HG02798 (cell line): ENCODE measurements around the gene KCNA3.
"Not testable (repeated sequence)": the region's sequence is repeated elsewhere in the genome, so short reads cannot be mapped to it uniquely, and the experiment has no call there.

Experiments
- ATAC-seq: cut with Tn5 transposase; IDR thresholded peaks from one replicate; pipeline ENCODE4 v1.9.1; 2021; ENCODE audit warnings: mild to moderate bottlenecking; ENCODE audit not compliant: unreplicated experiment, poor library complexity

The KCNA3 gene

DNA sequence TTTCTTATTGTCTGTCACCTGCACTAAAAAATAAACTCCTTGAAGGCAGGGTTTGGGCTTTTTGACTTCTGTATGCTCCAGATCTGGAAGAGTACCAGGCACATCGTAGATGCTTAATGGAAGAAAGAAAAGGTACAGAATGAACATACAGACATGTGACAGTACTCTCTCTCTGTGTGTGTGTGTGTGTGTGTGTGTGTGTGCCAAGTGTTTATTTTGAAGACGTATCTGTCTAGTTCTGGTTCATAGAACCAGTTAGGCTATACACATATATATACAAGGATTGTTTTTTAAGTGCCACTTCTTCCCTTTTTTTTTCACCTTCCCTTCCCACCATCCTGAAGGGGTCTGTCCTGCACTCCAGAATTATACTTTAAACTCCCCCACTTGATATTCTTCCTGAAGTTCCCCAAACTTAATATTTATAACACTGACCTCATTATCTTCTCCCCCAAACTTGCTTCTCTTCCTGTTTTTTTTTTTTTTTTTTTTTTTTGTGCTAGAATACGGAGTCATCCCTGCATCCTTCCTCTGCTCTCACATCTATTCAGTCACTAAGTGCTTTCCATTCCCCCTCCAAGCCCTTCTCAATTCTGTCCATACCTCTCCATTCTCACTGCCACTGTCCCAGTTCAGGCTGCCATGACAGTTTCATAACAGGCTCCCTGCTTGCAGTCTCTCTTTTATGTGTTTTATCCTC is 5.4 kb upstream of the KCNA3 start:
- no peak for ATAC-seq

GRCh38 chr1:110677526-110677925 is 2.8 kb upstream of the KCNA3 start:
- no peak for ATAC-seq

GRCh38 chr1:110676970-110677369 is 2.2 kb upstream of the KCNA3 start:
- no peak for ATAC-seq

- ATAC-seq, result no peak
Observed at GRCh38 chr1:110675060-110675791, 486 bp upstream of the KCNA3 start.

GRCh38 chr1:110673805-110674336 is 869 bp downstream of the KCNA3 start:
- no peak for ATAC-seq

DNA sequence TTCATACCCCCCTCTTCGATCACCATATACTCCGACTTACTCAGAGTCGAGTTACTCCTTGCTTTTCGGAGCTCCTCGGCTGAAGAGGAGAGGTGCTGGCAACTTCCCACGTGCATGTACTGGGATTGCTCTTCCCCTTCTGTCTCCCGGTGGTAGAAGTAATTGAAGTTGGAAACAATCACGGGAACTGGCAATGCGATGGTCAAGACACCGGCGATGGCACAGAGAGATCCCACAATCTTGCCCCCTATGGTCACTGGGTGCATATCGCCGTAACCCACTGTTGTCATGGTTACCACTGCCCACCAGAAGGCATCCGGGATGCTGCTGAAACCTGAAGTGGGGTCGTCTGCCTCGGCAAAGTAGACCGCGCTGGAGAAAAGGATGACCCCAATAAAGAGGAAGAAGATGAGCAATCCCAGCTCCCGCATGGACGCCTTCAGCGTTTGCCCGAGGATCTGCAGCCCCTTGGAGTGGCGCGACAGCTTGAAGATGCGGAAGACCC is 1.5 kb downstream of the KCNA3 start:
- ATAC-seq, result no peak

DNA sequence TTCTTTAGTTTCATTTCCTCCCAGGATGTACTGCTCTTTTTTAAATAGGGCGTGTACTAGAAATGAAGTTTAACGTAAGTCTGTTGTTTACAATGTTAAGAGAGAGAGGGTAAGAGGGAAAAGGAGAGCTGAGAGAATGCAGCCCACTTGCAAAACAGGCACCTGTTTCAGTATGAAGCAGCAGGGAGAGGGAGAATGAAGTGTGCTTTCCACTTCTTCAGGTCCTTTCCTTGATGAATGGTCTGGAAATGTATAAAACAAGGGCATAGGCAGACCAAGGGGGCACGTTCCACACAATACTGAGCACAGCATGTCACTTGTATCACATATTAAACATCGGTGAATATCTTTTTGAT is 2.0 kb downstream of the KCNA3 start:
- ATAC-seq, result peak; percentile 54

DNA sequence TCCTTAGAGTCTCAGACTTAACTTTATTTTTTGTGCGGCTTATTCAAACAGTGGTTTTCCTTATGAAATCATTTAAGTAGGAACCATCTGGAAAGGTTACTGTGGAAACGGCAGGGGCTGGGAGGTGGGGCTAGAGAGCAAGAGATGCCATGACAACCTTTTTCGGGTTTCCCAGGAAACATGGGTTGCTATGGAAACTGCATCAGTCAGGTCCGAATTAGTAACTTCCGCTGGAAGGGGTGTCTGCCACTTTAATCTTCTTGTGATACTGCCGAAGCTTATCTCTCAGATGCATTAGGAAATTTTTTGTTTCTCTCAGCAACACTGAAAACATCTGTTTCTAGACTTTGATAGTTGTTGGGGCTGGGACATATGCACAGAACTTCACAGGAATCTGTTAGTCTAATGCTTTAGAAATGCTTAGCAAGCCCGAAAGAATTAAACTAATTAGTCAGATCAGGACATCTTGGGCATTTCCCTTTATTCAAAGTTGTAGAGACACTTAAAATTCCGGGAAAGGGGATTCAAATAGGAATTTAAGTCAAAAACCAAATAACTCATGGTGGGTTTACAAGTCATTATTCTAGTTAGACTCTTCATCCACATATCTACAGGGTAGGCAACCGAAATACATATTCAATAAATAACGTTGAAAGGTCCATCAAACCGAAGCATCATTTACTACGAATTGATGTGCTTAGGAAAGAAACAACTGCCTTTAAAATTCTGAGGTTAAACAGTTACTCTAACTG is 2.6 kb downstream of the KCNA3 start:
- no peak for ATAC-seq

GRCh38 chr1:110671361-110671760 is 3.4 kb downstream of the KCNA3 start:
- ATAC-seq, result no peak

GRCh38 chr1:110668549-110668948 is 6.2 kb downstream of the KCNA3 start:
- no peak for ATAC-seq

DNA sequence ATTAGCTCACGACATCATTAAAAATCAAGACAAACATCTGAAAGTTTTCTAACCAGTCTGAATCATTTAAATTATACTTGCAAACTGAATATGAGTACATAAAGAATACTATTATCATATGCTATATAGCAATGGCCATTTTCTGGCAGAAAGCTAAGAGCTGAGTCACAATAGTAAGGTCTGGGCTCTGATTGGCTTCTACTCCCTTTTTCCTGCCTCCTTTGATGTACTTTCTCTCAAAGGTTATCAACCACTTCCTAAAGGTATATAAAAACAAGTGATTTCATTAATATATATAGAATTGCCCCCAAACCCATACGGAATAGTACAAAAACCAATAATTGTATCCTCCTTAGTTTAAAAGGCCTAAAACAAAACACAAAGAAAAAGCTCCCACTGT is 7.0 kb downstream of the KCNA3 start:
- no peak for ATAC-seq

- no peak for ATAC-seq
Observed at GRCh38 chr1:110663241-110663640, 11.5 kb downstream of the KCNA3 start.

DNA sequence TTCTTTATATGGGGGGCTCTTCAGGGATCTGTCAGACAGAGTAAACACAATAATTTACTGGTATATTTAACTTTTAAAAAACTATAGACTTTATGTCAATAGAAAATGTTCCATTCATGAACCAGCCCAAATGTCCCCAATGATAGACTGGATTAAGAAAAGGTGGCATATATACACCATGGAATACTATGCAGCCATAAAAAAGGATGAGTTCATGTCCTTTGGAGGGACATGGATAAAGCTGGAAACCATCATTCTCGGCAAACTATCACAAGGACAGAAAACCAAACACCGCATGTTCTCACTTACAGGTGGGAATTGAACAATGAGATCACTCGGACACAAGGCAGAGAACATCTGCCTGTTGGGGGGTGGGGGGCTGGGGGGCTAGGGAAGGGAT is 15.2 kb downstream of the KCNA3 start:
- ATAC-seq, result not testable (repeated sequence)

DNA sequence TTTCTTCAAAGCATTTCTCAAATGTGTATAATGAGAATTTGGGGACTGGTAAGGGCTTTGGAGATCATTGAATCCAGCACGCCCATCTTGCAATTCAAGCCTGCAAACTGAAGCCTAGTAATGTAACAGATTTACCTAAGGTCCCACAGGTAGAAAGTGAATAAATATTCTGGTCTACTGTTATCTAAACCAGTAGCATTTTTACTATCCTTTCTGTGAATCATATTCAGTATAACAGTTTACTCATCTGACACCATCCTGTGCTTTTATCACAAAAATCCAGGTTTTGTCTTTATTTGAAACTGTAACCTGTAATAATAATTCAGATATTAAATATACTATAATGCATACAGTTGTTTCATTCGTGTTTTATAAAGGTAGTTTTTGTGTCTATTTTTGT is 17.4 kb downstream of the KCNA3 start:
- ATAC-seq, result no peak

- no peak for ATAC-seq
Observed at GRCh38 chr1:110650609-110651008, 24.1 kb downstream of the KCNA3 start.

DNA sequence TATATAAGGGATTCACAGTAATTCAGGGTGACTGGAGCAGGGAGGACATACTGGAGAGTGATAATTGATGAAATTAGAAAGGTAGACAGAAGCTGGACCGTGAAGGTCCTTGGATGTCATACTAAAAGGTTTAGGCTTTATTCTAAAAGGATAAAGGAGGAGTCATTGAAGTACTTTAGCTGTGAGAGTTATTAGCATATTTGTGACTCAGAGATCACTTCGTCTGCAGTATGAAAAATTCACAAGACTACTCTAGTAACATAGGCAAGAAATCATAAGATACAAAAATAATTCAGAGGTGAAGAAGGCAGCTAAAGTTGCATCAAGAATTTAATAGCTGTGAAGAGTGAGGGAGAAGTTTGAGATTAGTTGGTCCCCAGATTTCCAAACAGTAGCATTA is 26.3 kb downstream of the KCNA3 start:
- no peak for ATAC-seq

DNA sequence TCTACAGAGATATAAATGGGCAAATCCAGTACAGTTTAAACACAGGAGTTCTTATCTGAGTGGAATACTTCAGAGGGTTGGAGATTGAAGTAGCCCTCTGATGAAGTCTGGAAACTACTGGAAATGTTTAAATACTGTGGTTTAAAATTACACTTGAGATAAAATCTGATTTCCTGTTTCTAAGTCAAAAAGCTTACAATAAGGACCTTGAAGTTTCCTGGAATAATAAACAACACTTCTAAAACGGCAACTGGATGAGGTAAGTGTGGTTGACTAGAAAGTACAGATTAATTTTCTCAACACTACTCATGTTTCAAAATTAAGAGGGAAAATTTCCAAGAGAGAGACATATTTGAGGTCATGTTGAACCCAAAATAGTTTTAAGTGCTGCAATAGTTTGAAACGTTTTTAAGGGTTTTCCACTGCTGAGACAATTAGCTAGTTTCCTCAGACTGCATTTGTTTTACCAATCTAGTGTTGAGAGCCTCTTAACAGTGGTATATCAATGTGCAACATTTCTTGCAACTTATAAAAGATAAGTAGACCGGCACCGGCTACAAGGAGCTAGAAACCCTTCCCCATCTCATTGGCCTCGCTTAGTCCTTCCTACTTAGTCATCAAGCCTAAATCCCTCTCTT is 27.4 kb downstream of the KCNA3 start:
- ATAC-seq, result no peak

- ATAC-seq, result no peak
Observed at GRCh38 chr1:110645821-110646735, 28.7 kb downstream of the KCNA3 start.

DNA sequence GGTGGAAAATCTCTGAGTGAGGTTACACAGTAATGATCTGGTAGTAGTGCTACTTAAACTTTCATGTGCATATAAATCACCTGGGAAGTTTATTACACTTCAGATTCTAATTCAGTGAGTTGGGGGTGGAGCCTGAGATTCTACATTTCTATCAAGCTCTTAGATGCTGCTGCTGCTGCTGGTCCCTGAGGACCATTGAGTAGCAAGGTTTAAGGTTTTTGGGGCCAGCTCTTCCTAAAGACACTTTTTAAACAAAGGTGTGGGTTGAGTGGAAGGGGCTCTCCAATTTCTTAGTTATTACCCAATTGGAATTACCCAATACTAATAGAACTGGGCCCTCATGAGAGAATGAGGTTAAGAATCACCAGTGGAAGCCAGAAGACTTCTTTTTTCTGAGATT is 29.5 kb downstream of the KCNA3 start:
- ATAC-seq, result no peak
